Glomerular endothelial cell (primary cell): ENCODE measurements around the gene PACSIN3. TPM values are rescaled to one million over a fixed set of nuclear protein-coding genes. Genes with fewer than 3 reads are reported as not detected.

Source experiments
- DNase-seq: peaks from one replicate; pipeline ENCODE4 v3.0.0-alpha.2; 2011; ENCODE audit warnings: low read depth, low spot score; ENCODE audit errors: extremely low read depth
- total RNA-seq: library from RNA; depleted of rRNA; stranded (reverse); fragments of >200 nt; gene quantifications from 2 replicates; pipeline ENCODE4 v1.2.3, GENCODE V29; 2015

PACSIN3 gene
- total RNA-seq, 1 donor from 2014 or later: 21.6 TPM

DNA sequence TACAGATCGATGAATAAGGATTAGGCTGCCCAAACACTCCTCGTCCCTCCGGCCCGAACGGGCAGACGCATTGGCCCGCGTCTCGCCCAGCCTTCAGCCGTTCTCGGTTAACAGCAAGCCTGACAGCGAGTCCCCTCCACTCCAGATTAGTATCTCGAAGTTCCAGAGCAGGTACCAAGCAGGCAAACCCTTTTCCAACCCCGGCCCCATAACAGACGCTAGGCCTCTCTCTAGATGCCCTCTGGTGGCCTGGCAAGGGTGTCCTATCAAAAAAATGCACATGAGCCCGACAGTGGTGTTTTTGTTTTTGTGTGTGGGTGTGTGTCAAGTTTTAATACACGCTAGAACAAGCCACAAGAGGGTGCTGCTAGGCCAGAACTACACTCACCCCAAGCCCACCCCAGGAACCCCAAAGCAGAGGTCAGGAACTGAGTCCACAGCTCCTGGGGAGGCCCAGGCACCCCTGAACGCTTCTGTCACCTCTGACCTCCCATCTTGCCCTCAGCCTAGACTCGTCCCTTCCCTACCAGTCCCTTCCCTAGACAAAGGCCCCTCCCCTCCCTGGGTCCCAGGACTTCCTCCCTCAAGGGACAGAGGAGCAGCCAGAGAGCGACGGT, 8.9 kb downstream of the PACSIN3 start:
- DNase-seq: no peak

DNA sequence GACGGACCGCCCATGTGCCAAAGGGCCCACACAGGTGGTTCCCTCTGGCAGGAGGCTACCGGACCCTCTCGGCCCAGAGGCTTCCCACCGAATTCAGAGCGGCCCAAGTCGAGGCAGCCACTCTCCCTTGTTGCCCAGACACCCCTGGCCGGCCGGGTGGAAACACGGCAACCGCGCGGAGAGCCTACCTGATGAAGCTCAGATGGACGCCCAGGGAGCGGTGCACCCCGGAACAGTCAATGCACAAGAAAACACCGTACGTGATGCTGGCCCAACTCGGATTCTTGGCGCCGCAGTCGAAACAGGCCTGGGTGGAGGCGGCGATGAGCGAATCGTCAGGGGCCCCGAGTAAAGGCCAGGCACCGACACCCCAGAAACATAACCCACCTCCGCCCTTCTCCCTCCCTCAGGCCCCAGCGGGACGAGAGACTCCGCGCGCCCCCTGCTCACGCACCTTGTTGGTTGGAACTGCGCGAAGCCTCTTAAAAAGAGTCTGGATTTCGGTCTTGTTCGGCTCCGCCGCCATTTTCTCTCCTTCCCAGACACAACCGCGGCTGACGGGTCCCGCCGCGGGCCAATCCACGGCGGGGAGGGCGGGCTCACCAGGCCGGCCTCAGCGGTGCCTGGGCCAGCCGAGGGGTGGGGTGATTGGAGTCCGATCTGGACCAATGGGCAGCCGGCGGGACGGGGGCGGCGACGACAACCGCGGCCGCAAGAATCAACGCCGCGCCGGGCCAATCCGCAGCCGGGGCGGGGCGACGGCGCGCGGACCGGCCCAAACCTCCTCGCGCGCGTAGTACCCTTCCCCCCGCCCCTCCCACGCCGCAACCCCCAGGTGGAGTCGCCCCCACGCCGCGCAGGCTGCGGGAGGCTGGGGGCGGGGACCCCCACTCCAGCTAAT, 9.7 kb downstream of the PACSIN3 start, which contains the start of gene ARFGAP2:
ARFGAP2 (minus strand) TSS at position 552 of the 901 bp plus-strand sequence; CDS start at position 526, 26 bp downstream.
- DNase-seq: no peak

- no peak for DNase-seq
These were observed 10.4 kb downstream of the PACSIN3 start for GRCh38 chr11:47175746-47176327.

DNA sequence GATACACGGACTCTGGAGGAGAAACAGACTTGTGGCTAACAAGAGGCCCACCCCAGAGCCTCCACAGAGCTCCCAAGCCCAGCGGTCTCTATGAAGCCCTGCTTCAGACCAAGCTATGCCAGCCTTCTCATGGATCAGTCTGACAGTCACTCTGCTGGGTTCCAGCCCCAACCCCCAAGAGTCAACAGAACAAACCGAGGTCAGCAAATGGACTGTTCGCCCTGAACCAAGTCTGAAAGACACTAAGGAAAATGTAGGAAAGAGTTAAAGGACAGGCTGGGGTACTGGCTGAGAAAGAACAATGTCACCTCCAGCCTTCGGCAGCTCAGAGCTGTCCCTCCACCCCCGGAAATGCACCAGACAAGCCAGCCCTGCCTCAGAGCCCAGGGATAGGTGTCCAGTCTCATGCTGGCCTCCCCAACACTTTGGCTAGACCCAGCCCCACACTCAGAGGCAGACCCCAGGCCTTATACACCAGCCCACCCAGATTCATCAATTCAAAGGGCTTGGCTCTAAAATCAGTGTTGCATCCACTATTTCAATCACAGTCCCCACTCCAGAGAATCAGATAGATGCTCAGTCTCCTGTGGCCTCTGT, 13.4 kb downstream of the PACSIN3 start:
- no peak for DNase-seq

DNA sequence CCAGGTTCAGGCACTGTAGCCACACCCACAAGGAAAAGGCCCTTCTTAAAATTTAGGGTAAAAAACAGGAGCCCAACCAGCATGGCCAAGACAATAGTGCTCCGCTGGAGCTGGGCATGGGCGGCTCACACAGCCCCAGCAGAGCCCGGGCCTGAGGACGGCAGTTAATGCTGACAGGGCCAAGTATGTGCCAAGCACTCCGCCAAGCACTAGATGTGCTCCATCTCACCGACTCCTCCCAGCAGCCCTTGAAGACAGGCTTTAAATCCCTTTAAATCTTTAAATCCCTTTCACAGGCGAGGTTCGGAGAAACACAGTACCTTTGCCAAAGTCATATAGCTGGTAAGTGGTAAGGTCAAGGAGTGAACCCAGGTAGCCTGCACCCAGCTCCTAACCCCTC, 14.4 kb downstream of the PACSIN3 start:
- DNase-seq: no peak

DNA sequence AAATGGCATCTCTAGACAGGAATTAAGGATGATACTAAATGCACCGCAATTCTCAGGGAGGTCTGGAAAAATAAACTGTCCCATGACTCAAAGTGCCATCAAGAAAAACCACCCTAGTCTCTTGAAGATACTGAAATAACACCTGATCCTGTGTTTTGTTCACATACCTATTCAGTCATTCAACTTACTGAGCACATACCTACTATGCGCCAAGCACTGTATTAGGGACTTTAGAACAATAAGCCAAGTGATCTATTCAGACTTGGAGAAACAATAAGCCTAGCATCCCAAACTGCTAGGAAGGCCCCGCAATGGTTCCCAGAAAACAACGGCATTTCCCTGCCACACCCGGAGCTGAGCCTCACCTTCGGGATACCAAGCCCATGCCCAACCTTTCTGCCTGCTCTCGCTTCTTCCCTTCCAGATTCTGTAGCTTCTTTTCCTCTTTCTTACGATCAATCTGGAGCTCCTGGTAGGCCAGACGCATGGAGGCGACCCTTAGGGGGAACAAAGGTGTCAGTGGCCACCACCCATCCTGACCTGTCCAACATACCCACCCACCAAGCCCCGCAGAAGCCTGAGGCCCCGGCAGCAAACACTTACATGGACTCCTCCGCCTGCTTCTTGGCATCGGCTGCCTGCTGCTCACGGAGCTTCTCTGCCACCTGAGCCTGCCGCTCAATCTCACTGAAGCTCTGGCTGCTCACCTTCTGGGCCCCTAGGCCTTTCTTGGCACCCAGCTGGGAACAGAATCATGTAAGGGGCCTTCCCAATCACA, 15.0 kb downstream of the PACSIN3 start:
- DNase-seq: no peak

GRCh38 chr11:47166368-47166767, 19.9 kb downstream of the PACSIN3 start:
- no peak for DNase-seq

- DNase-seq: no peak
These were observed 20.9 kb downstream of the PACSIN3 start for GRCh38 chr11:47165253-47165840.

DNA sequence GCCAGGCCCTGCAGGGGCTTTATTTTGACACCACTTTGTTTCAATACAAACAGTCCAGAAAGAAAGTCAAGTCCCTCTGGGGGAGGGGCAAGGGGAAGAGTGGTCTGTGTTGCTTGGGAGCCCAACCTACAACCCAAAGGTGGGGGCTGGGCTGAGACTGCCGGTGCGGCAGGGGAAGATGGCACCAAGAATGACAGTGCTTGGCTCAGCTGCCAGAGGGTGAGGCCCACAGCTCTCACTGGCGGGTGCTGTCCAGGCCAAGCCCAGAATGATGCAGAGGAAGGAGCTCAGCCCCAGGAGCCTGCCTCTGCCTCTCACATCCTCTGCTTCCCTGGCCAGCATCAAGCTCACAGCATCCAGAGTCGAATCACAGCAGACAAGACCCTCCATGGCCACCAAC, 21.9 kb downstream of the PACSIN3 start:
- DNase-seq: no peak

DNA sequence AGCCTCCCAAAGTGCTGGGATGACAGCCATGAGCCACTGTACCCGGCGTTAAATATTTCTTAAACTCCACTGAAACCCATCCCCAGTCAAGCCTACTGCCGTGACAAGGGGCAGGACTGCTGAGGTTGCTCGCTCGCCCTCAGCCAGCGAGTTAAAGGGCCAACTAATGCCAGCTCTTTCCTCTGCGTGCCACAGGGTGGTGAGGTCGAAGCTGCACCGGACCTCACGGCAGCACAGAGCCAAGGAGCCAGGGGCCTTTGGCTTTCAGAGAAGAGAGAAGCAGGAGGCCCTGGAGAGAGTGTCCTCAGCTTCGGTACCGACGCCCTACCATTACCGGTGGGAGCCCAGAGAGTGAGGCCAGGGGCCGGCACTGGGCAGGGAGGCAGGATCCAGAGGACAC, 22.3 kb downstream of the PACSIN3 start:
- DNase-seq: no peak

DNA sequence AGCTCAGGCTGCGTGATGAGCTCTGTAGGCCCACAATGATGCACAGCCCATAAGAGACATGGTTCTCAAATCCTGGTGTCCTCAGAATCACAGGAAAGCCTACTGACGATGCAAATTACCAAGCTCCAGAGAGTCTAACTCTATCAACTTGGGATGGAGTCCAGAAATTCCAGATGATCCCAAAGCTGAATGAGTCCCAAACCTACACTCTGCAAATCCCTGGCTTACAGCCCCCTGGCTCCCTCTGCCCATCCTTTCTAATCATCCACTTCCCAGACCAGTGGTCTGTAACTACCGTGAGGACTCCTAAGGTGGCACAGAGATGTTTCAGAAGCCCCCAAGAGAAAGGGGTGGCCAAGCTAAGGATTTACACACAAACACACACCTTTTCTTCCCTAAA, 23.0 kb downstream of the PACSIN3 start:
- no peak for DNase-seq

DNA sequence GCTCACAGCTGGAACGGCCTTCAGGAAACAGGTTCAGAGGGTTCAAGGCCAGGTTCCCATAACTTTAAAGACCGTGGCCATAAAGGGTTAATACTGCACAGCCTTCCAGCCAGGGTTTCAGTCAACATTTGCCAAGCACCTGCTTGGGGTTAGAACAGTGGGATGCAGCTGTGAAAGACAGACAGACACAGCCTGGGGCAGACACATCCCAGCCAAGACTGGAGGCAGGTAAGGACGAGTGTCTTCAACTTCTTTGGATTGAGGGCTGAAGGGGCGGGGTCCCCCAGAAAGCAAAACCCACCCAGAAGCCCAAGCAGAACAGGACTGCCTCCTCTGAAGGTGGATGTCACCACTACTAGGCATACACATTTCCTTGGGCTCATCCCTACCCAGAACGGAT, 23.8 kb downstream of the PACSIN3 start:
- no peak for DNase-seq

- DNase-seq: no peak
These were observed 24.3 kb downstream of the PACSIN3 start for GRCh38 chr11:47161890-47162289.

- no peak for DNase-seq
These were observed 24.9 kb downstream of the PACSIN3 start for GRCh38 chr11:47161134-47161854.

DNA sequence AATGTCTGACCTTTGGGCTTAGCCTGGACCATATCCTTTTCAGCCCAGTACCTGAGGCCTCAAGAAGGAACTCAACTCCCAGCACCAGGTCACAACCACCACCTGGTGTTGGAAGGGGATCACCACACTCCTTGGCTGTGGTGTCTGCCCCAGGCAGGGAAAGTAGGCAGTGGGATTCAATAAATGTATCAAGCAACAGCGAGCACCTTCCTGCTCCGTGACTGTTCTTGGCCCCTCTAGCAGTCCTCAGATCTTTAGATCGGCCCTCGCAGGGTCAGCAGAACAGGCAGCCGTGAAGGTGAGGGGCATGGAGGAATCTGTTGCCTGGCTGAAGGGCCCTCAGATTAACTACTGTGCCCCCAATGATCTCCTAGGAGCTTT, 25.5 kb downstream of the PACSIN3 start:
- DNase-seq: no peak

GRCh38 chr11:47158242-47158641, 28.0 kb downstream of the PACSIN3 start:
- no peak for DNase-seq

DNA sequence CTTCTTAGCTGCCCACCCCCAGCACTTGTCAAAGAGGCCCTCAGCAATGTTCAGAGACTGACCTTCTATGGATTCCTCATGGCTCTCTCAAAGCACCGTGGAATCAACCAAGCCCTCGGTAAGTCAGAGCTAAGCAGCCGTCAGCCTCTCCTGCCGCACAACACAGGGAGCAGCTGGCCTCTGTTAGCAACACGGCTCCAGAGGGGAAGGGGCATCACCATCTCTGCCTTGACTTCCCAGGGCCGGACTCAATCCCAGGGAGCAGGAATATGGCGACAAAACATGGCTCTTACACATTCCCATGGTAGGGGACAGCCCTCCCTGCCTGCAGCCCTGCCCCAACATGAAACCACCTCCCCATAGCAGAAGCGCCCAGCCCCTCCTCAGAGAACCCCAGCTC, 28.4 kb downstream of the PACSIN3 start:
- DNase-seq: no peak

GRCh38 chr11:47156951-47157350, 29.3 kb downstream of the PACSIN3 start:
- no peak for DNase-seq

DNA sequence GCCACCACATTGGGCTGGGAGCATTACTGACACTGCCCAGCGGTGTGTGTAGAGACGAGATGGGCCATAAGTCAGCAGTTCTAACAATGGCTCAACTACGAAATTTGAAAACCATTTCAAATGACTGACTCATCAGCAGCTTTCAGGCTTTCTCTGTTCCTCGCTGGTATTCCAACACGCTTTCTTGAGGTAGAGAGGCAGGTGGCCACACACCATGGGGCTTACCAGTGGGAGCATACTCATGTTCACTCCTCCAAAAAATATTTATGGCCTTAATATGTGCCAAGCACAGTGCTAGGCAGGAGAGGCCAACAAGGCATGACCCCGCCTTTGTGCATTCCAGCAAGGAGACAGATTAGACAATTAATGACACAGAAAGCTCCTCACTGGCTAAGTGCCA, 29.9 kb downstream of the PACSIN3 start:
- no peak for DNase-seq

GRCh38 chr11:47155879-47156278, 30.4 kb downstream of the PACSIN3 start:
- no peak for DNase-seq
